NCI-H2029 treated with DMSO at 0.1 percent for 48 hours (cell line): ENCODE results near the gene EIF4A2.

Source experiments
- DNase-seq: peaks from one replicate; lab custom pipeline; 2025; lab: John Stamatoyannopoulos, UW

Gene EIF4A2

DNA sequence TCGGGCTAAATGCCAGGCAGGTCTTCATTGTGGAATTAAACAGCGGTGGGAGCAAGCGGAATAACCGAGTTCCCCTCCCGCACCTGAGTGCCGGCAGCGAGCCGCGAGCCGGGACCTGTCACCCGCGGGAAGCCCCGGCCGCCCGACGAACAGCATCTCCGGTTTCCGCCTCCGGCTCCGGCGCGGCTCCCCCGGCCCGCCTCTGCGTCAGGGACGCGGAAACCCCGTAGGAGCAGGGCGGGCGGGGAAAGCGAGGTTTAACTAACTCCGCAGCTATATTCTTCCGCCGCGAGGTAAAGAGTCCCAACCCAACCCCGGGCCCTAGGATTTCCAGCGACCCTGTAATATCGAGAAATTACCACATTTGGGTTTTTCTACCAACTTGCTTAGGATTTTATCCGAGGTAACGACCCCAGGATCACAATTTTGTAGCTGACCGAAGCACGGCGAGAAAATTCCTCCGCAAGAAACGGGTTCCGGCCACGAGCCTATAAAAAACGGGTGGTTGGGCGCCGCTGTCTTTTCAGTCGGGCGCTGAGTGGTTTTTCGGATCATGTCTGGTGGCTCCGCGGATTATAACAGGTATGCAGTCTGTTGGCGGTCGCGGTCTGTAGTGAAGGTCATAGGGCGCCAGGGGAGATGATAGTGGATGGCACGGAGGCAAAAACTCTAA is at the start of gene EIF4A2:
TSS of gene EIF4A2 (plus strand) at position 520 of the 673 bp plus-strand sequence. CDS start at position 554, 34 bp downstream.
- DNase-seq, result peak; percentile 73

DNA sequence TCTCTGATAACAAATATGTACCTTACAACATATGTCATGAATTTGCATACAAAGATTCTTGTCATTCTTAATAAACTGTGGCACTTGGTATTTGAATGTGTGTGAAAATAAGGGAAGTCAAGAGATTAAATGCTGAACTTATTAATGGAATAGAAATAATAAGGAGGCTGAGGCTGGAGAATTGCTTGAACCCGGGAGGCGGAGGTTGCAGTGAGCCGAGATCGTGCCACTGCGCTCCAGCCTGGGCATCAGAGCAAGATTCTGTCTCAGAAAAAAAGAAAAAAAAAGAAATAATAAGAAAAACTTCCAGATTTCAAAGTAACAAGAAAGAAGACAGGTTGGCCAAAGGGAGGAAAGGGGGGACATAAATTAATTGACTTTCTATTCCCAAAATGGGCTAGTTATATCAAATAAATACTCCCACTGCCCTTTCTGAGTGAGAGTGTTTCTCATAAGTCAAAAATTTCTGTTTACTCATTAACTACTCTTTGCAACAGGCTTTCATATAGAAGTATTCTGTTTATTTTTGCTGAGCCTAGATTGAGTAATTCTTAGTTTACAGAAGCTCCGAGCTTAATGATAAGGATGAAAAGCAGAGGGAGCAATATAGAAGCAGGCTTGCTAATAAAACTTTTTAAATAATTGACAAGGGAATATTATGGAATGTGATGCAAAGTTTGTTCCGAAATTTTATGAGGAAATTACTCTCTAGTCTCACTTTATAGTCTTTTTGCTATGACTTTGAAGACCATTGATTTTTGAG is 40.6 kb upstream of the EIF4A2 start:
- no peak for DNase-seq

- no peak for DNase-seq
Observed at GRCh38 chr3:186743666-186744065, 39.7 kb upstream of the EIF4A2 start.

DNA sequence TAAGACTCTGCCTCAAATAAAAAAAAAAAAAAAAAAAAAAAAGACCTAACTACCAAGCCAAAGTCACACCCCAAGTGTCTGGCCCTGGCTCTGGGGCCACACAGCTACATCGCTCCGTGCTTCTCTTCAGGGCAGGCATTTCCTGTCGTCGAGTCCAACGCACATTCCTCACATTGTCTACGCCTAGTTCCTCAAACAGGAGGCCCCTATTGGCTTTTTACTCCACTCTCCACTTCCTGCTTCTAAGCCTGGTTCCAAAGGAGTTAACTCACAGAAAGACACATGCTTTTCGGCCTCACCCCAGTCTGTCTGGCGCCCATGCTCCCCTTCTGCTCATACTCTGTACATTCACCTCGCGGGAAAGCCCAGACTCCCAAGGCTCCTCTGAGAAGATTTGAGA is 37.4 kb upstream of the EIF4A2 start:
- no peak for DNase-seq

DNA sequence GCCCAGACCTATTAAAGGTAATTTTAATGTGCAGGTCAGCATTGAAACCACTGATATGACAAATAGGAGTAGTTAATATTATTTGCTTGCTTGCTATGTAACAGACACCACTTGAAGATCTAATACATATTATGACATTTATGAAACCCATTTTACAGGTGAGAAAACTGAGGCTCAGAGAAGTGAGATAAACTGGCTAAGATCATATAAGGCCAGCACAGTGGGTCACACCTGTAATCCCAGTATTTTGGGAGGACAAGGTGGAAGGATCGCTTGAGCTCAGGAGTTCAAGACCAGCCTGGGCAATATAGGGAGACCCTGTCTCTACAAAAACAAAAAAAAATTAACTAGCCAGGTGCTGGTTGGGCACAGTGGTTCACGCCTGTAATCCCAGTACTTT is 33.1 kb upstream of the EIF4A2 start:
- no peak for DNase-seq

DNA sequence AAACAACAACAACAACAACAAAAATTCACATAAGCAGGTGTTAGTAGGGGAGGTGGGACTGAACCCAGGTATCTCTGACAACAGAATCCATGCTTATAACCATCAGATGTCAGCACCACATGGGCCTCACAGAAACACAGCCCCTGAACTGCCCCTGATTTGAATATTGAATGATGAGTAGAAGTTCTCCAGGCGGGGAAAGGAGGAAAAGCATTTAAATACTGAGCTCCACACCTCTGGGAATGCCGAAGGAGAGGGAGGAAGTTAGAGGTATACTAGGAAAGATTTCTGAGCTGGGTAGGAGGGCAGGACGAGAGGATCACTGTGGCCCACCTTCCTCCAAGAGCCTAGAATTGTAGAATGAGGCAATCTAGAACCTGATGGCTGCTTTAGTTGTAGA is 31.9 kb upstream of the EIF4A2 start:
- DNase-seq, result no peak

DNA sequence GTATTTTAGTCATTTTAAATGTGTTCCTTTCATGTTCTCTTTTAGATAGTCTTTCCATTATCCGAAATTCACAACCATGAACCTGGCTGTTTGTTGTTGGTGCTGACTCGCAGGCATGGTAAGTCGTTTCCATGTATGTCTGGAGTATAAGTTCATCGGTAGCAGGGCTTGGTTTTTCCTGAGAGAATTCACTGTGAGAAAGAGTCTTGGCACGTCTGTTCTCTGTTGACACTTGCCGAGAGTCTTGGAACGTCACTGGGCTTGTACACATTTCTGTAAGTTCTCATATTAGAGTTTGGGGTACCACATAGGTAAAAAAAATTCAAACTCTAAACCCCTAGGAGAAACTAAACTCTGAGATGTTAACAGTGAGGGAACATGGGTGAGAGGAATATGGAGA is 29.4 kb upstream of the EIF4A2 start:
- no peak for DNase-seq

DNA sequence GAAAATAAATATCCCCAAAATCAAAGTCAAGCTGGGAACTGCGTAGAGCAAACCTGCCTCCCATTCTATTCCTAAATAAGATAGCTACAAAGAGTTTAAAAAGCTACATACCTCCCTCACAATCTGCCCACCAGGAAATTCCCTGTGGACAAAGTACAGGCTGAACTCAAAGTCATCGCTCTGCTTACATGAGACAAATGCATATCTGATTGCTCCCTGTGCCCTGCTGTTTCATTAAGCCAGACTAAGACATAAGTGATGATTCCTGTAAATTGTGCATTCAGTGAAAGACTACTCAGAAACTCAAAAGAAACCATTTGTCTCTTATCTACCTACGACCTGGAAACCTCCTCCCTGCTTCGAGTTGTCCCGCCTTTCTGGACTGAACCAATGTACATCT is 28.5 kb upstream of the EIF4A2 start:
- DNase-seq, result no peak

- no peak for DNase-seq
Observed at GRCh38 chr3:186757214-186757613, 26.2 kb upstream of the EIF4A2 start.

GRCh38 chr3:186757686-186758220 is 25.6 kb upstream of the EIF4A2 start:
- DNase-seq, result no peak

- DNase-seq, result no peak
Observed at GRCh38 chr3:186759231-186759930, 24.0 kb upstream of the EIF4A2 start.

- DNase-seq, result no peak
Observed at GRCh38 chr3:186760141-186760833, 23.1 kb upstream of the EIF4A2 start.

DNA sequence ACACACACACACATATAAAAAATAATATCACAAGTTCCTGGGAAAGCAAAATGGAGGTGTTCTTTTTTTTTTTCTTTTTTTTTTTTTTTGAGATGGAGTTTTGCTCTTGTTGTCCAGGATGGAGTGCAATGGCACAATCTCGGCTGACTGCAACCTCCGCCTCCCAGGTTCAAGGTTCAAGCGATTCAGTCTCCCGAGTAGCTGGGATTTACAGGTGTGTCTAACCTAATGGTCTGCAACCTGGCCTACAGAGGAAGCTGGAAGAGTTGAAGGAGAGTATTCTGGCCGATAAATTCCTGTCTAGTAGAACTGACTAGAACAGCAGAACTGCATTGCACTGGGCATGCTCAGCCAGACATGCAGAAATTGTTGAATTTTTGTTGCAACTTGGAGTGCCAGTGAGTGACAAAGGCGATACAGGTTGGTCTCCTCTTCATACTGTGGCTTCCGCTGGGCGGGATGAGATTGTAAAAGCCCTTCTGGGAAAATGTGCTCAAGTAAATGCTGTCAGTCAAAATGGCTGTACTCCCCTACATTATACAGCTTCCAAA is 22.4 kb upstream of the EIF4A2 start:
- DNase-seq, result no peak

DNA sequence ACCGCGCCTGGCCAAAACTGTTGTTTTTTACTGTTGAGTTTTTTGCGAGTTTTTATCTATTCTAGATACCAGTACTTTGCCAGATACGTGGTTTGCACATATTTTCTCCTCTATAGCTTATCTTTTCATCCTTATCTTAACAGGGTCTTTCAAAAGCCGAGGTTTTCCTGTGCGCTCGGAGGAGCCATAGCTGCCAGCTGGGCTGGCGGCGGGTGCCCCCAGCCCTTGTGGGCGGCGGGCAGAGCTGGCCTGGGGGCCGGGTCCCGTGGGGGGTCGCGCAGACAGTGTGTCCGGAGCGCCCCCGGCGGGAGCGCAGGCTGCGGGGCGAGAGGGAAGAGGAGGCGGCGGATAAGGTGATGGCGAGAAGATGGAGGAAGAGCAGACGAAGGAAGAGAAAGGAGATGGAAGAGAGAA is 11.1 kb upstream of the EIF4A2 start:
- DNase-seq, result no peak

DNA sequence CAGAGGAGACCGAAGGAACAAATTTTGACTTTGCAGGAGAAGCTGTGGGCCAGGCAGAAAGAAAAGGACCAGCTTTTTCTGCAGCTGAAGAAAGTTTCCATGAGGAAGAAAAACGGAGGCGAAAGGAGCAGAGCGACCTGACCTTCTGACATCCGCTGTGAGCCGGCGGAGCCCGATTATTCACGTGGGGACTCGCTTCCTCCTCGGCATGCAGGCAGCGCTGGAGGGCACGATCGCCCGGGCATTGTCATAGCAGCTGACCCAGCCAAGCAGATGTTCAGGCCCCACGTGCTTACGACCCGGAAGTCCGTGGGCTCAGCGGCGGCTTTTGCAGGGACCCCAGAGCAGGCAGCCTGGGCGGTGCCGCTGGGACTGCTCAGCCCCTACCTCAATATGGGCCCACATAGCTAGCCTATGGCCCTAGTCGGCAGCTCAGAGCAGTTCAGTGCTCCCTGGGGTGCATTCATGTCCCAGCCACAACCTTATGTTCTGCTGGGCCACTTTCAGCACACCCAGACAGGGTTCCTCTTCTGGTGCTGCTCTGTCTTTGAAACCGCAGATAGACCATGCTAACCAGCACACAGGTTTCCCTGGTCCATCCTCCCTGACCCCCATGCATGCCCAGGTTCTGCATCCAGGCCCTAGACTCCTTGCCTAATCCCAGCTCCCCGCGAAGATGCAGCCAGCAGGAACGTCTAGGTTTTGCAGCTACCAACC is 10.5 kb upstream of the EIF4A2 start:
- DNase-seq, result no peak

- DNase-seq, result no peak
Observed at GRCh38 chr3:186775999-186776398, 7.4 kb upstream of the EIF4A2 start.

DNA sequence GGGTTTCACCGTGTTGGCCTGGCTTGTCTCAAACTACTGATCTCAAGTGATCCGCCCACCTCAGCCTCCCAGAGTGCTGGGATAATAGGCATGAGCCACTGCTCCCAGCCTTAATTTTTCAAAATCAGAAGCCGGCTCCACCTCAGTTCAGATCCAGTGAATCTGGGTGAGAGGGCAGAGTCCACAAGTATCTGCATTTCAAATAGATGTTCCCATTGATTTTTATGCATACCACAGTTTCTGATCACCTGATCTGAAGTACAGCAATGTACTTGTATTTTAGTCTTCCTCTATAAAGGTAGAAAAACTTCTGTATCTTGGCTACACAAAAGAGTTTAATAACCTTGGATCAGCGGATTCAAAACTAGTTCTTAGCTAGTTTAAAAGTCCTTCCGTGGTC is 4.2 kb upstream of the EIF4A2 start:
- DNase-seq, result no peak

DNA sequence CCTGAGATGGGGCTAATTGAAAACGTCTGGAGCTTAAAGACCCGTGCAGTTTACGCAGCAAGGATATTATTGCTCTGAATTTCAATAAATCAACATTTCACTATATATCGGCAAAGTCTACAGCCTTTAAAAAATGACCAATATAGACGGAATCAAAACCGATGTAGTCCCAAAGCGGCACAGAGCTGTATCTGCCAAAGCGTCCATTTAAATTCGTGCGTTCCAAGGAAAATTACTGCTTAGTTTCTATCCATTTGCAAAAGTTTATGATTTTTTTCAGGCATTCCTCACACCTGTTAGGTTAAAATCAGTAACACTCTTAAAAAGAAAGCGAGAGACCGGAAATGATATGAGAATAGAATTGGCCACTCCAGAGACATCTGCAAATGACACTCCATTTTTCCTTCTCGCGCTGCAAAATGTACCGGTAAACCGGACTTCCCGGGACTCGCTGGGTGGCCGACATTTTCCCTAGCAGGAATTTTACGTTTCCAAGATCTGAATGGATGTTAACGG is 777 bp upstream of the EIF4A2 start:
- peak; percentile 57 for DNase-seq

DNA sequence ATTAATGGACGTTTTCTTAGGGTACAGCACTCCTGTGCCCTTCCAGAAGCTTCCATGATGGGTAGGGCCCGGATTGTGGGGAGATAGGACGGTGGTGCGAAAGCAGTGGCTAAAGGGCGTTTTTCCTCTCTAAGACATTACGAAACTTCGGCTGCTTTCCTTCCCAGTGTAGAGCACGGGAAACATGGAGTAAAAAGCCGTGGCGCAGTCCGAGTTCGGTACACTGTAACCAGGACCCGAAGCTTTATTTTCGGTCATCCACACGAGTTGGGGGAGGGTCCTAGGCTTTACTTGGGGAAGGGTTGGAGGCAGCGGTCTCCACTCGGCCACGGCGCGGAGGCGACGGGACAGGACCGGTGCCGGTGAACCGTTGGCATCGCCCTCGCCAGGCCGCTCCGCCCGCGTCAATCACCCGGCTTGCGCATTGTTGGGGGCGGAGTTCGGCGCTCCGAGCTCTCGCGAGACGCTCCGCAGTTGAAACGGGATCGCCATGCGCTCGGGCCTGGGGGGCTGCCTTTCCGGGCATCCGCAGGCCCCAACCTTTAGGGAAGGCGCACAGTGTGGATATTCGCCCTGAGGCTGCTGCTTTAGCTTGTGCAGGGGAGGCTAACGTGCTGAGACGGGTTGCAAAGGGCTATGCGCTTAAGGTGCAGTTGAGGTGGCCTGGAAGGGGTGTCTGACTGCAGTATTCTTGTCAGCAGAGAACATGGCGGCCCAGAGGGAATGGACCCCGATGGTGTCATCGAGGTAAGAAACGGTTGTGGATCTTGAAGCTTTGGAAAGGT is 546 bp downstream of the EIF4A2 start:
- peak; percentile 15 for DNase-seq

- no peak for DNase-seq
Observed at GRCh38 chr3:186784820-186785494, 1.6 kb downstream of the EIF4A2 start.
